Neural crest cell (in vitro differentiated cells): Measurements from ENCODE around the gene CNDP2. TPM values are rescaled to one million over a fixed set of nuclear protein-coding genes. Genes with fewer than 3 reads are reported as not detected.

Experiments used
- DNase-seq: peaks from one replicate; pipeline ENCODE4 v3.0.0; 2021; ENCODE audit warnings: low read depth, mixed read lengths, low spot score
- H3K27ac Mint-ChIP-seq: one replicate; pipeline ENCODE4 v1.8.0; 2021; ENCODE audit warnings: mild to moderate bottlenecking, mixed read lengths; ENCODE audit not compliant: unreplicated experiment
- H3K27me3 Mint-ChIP-seq: 2 replicates; pipeline ENCODE4 v1.8.0; 2021; ENCODE audit warnings: low read depth, mild to moderate bottlenecking, mixed read lengths
- H3K36me3 Mint-ChIP-seq: 2 replicates; pipeline ENCODE4 v1.8.0; 2021; ENCODE audit warnings: low read depth, mild to moderate bottlenecking, mixed read lengths
- H3K4me1 Mint-ChIP-seq: 2 replicates; pipeline ENCODE4 v1.8.0; 2021; ENCODE audit warnings: mixed read lengths
- H3K4me3 Mint-ChIP-seq: one replicate; pipeline ENCODE4 v1.8.0; 2021; ENCODE audit warnings: mild to moderate bottlenecking, mixed read lengths
- H3K9me3 Mint-ChIP-seq: 2 replicates; pipeline ENCODE4 v1.8.0; 2021; ENCODE audit warnings: mixed read lengths
- total RNA-seq: library from RNA; stranded (reverse); gene quantifications from 2 replicates; pipeline ENCODE4 v1.2.1, GENCODE V29; 2021
- TF ChIP-seq, protein P1 (sequence below): fragments of 200-600 bp; sonication (generic); conservative IDR thresholded peaks from 2 replicates; pipeline ENCODE4 v1.5.0; 2021; ENCODE audit warnings: antibody characterized with exemption, mild to moderate bottlenecking

Gene CNDP2
- total RNA-seq, 1 donor from 2014 or later, result 194 TPM

DNA sequence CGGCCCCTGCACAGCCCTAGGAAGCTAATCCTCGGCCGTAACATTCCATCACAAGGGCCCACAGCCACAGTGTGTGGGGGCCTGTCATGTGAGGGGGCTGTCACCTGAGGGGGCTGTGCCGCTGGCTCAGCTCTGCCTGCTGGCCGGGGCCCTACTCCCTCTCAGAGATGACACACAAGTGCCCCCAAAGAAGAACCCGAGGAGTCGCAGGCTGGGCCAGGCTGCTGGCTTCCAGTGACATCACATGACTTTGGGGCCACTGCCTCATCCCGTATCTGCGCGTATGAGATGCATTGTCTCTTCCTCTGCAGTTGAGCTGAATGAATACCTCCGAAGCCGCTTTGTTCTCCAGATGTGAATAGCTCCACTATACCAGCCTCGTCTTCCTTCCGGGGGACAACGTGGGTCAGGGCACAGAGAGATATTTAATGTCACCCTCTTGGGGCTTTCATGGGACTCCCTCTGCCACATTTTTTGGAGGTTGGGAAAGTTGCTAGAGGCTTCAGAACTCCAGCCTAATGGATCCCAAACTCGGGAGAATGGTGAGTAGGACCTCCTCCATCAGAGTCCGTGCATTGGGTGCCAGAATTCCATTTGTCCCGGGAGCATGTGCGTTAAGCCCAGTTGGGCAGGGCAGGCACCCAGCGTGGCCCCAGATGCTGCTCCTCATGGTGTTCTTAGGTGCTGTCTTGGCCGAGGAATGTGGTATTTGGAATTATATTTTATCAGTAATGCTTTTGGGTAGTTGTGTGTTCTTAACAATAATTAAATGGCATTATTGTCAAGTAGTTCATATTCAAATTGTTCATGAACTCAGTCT is 38.2 kb downstream of the CNDP2 start, which contains the start of gene CNDP1:
TSS of gene CNDP1 (plus strand) at position 351 of the 820 bp plus-strand sequence. CDS start at position 519, 168 bp downstream.
- TF ChIP-seq, protein P1, sequence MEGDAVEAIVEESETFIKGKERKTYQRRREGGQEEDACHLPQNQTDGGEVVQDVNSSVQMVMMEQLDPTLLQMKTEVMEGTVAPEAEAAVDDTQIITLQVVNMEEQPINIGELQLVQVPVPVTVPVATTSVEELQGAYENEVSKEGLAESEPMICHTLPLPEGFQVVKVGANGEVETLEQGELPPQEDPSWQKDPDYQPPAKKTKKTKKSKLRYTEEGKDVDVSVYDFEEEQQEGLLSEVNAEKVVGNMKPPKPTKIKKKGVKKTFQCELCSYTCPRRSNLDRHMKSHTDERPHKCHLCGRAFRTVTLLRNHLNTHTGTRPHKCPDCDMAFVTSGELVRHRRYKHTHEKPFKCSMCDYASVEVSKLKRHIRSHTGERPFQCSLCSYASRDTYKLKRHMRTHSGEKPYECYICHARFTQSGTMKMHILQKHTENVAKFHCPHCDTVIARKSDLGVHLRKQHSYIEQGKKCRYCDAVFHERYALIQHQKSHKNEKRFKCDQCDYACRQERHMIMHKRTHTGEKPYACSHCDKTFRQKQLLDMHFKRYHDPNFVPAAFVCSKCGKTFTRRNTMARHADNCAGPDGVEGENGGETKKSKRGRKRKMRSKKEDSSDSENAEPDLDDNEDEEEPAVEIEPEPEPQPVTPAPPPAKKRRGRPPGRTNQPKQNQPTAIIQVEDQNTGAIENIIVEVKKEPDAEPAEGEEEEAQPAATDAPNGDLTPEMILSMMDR, result no peak
- Mint-ChIP-seq H3K27me3 (no peaks in the 10 kb centered on the region), H3K4me3 (no peak within 1 kb of the TSS), H3K9me3 (peaks cover 5% of the 10 kb centered on the region), H3K27ac (no peak within 1 kb of the TSS), H3K36me3 (peaks cover 4% of the 10 kb centered on the region), H3K4me1 (peaks cover 8% of the 10 kb centered on the region)
- no peak for DNase-seq

DNA sequence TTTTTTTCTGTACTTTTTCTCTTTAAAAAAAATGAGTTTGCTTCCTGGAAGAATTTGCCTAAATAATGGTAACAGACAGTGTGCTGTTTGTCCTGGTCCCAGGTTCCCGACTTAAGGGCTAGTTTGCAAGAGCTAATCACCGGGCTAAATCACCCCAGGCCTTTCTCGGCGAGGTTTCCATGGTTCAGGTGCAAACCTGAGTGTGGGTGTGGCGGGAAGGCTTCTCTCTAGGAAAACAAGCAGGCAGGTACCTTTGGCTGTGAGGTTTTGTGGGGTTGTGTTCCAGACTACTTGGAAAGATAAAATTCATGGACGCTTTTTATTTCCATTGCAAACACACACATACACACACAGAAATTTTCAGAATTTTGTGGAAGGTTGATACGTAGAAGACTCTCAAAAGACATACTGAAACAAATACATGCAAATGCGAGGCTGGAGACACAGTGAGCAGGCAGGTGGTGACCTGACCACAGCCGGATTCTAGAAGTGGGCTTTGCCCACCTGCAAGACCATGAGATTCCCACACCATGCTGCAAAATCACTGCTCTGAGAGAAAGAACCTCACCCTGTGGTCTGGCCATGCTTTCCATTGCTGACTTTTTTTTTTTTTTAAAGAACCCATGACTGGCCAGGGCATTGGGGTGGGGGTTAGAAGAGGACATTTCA is 39.0 kb downstream of the CNDP2 start:
- Mint-ChIP-seq H3K4me3 (no peak overlapping the region), H3K36me3 (peaks cover 4% of the 10 kb centered on the region), H3K27me3 (no peaks in the 10 kb centered on the region), H3K9me3 (peaks cover 5% of the 10 kb centered on the region), H3K4me1 (peaks cover 8% of the 10 kb centered on the region), H3K27ac (no peak overlapping the region)
- TF ChIP-seq, protein P1, result no peak
- no peak for DNase-seq

DNA sequence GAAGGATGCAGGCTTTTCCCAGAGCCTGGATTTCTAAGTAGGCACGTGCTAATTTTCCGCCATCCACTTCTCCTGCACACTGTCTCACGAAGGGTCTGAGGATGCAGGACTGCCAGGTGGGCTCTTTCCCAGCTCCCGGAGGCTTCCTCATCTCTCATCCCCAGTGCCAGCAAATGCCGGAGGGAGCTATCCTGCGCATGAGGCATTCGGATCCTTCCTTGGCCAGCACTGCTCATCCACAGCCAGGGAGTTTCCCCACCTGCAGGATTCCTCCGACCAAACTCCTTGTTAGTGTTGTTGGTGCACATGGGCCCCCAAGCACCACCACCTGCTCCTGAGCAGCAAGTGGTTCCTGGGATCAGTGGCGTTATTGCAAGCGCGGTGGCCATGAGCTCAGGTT is 43.1 kb downstream of the CNDP2 start:
- H3K9me3 Mint-ChIP-seq, result peaks cover 5% of the 10 kb centered on the region
- peaks cover 22% of the 10 kb centered on the region for H3K4me1 Mint-ChIP-seq
- DNase-seq, result no peak
- TF ChIP-seq, protein P1, result no peak
- no peaks in the 10 kb centered on the region for H3K27me3 Mint-ChIP-seq
- H3K4me3 Mint-ChIP-seq, result no peak overlapping the region
- no peak overlapping the region for H3K27ac Mint-ChIP-seq
- H3K36me3 Mint-ChIP-seq, result peaks cover 4% of the 10 kb centered on the region

DNA sequence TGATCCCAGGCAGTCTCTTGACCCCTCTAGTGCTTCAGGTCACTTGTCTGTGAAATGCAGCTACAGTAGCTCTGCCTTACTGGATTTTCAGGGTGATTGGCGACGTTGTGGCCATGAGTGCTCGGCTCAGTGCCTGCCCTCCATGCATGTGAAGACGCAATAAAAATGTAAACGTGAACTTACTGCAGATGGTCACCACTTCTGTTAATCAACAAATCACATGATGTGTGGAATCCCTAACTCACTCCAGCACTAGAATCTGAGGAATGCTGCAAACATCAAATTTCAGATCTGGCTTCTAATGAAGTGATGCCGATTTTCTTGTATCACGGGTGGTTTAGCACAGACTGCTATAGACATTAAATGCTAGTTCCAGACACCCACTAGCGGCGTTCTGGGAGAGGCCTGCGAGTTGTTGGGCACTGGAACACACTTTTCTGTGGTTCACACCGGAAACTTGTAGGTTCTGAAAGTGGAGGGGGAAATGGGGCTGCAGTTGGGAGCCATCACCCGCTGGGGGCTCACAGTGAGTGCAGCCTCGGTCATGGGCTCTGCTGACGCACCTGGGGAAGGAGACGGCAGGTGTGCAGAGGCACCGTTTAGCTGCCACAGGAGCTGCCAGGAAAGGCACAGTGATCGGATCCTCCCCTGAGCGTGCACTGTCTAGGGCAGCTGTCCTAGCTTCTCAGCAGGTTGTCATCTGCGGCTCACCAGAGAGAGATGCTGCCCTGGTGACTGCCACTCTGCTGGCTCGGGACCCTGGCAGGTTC is 44.7 kb downstream of the CNDP2 start:
- TF ChIP-seq, protein P1, result no peak

More for the DNA sequence above, 44.7 kb downstream of the CNDP2 start:
- peaks cover 15% of the 10 kb centered on the region for H3K4me1 Mint-ChIP-seq
- DNase-seq, result no peak
- H3K4me3 Mint-ChIP-seq, result no peak overlapping the region
- peaks cover 4% of the 10 kb centered on the region for H3K36me3 Mint-ChIP-seq
- peaks cover 3% of the 10 kb centered on the region for H3K27me3 Mint-ChIP-seq
- H3K27ac Mint-ChIP-seq, result no peak overlapping the region
- H3K9me3 Mint-ChIP-seq, result peaks cover 5% of the 10 kb centered on the region
